ENCODE data around the gene STK33.

STK33 gene

DNA sequence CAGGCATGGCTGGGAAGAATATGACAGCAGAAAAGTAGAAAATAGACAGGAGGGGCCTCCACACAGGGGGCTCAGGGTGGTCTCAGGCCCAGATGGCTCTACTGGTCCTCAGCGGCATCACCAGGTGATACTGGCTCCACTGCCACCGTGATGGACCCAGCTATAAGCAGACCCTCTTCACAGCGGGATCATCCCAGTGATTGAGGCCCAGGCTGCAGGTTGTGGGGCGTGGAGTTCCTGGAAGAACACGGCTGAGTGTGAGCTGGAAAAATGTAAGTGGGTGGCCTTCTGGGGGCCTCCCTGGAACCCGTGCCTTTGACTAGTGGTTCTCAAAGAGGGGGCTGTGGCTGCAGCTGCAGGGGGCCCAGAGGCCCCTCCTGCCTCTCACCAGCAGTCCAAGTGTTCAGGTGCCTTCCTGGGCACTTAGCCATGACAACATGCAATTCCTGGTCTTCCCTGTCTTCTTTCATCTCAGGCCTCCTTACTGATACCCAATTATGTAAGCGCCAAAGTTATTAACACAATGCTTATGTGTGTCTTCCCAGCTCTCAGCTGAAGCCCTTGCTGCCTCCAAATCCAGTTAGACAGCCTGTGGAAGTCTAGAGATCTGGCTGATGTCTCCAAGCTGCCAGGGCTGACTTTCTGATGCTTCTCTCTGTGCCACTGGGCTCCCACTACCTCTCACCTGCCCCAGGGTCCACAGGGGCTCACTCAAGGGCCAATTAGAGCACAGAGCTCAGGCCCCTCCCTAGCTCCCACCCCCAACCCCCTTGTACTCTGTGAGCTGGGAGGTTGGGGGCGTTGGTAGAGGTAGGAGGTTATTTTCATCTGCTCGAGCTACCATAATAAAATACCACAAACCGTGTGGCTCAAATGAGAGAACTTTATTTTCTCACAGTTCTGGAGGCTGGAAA is 220.3 kb downstream of the STK33 start:
- DNase-seq (ENCODE audit: low spot score): no peak

- no peak for DNase-seq (ENCODE audit: low spot score)
These were observed 221.2 kb downstream of the STK33 start for GRCh38 chr11:8372641-8373381.

DNA sequence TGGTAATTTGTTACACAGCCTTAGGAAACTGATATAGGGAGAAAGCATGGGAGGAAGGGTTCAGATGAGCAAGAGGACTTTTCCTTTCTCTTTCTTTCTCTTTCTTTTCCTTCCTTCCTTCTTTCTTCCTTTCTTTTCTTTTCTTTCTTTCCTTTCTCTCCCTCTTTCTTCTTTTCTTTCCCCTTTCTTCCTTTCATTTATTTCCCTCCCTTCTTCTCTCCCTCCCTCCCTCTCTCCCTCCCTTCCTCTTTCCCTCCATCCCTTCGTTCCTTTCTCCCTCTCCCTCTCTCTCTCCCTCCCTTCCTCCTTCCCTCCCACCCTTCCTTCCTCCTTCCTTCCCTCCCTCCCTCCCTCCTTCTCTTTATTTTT is 222.5 kb downstream of the STK33 start:
- DNase-seq (ENCODE audit: low spot score): no peak

- DNase-seq (ENCODE audit: low spot score): no peak
These were observed 223.1 kb downstream of the STK33 start for GRCh38 chr11:8370812-8371515.

DNA sequence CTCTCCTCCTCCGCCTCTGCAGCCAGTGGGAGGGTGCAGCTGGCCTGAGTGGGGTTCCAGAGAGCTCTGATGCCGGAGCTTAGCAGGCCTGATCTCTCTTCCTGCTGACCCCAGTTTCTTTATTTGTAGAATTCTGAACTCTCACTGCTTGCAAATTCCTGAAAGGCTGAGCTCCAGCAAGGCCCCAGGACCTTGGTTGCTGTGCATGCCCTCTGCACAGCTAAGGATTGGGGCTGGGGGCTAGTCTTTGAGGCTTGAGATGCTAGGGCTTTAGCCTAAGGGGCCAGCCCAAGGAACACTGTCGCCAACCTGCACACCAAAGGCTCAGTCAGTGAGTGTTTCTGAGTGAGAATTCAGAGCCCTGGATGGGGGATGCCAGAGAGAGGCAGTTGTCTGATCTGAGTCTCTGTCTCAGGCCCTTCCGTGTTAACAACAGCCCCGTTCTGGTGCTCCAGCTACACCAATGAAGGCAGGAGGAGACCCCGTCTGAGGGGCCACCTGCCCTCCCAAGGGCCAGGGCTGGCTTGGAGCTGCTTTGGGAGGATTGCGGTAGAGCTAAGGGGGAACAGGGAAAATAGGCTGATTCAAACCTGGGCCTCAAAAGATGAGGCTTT is 224.3 kb downstream of the STK33 start:
- DNase-seq (ENCODE audit: low spot score): no peak

DNA sequence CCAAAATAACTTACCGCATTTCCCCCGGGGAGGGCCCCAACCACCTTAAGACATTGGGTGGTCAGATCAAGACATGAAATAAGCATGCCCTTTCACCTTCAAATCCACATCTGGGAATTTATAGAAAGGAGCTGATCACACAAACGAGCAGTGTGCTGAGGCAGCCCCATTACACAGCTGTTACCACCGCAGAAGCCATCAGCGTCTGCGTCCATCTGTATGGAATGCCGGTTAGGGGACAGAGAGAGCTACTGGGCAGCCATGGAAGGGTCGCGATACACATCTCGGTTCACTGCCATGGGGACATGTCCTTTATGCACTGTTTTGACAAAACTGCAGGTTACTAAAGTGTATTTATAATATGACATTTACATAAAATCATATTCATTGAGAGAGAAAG is 225.3 kb downstream of the STK33 start:
- no peak for DNase-seq (ENCODE audit: low spot score)

- DNase-seq (ENCODE audit: low spot score): no peak
These were observed 225.8 kb downstream of the STK33 start for GRCh38 chr11:8368194-8368593.

- no peak for DNase-seq (ENCODE audit: low spot score)
These were observed 227.7 kb downstream of the STK33 start for GRCh38 chr11:8366316-8366715.

DNA sequence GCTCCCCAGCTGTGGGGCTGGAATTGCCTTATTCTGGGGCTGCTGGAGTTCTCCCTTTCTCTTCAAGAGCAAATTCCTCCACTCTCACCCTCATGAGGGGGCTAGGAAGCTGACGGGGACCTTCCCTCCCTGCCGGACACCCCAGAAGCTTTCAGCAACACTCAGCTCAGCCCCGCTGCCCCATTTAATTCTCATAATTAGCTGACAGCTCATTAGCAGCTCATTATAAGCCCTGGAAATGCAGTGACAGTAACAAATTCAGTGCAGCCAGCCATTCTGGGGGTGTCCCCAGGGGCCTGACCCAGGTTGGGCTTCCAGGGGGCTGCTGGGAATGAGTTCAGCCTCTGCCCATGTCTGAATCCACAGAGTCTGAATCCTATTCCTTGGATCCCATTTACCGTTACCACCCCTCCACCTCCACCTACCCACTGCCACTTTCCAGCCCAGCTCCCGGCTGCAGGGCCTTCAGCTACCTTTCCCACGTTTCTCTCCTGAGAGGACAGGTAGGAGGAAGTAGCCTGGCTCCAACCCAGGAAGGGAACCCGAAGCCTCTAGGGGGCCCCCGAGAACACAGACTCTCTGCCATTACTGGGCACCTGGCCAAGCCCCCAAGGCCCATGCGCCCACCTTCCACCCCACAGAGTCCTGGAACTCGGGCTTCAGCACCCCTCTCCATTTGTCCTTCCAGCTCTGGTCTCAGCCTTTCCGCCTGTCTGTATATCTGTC is 228.6 kb downstream of the STK33 start:
- DNase-seq (ENCODE audit: low spot score): no peak

DNA sequence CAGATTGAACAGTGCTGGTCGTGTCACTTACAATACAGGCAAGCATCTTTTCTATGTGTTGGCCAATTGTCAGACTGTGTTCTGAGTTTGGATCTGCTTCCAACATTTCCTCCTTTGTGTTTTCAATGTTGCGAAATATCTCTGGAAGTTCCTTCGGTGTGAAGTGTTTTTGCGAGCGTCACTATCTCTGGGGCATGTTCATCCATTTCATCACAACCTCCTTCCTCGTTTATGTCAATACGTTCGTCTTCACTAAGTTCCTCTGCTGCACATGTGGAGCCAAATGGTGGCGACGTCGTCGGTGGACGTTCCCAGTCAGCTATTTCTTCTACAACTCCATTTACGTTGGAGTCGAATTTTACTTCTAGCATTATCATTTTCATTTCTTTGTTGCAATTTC is 230.1 kb downstream of the STK33 start:
- DNase-seq (ENCODE audit: low spot score): no peak

DNA sequence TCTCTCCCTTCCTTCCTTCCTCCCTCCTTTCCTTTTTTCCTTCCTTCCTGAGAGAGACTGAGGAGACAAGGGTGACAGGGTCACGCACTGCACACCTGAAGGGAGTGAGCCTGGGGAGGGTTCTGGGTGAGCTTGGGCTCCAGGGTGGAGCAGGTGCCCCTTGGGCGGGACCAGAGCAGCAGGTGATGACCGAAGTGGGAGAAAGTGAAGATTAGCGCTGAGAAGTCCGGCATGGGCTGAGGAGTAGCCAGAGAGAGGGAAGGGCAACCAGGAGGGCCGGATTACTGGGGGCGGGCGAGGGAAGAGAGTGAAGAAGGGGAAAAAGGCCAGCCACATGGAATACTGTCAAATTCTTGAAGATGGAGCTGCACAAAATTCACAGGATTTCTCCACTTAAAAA is 231.1 kb downstream of the STK33 start:
- DNase-seq (ENCODE audit: low spot score): no peak

DNA sequence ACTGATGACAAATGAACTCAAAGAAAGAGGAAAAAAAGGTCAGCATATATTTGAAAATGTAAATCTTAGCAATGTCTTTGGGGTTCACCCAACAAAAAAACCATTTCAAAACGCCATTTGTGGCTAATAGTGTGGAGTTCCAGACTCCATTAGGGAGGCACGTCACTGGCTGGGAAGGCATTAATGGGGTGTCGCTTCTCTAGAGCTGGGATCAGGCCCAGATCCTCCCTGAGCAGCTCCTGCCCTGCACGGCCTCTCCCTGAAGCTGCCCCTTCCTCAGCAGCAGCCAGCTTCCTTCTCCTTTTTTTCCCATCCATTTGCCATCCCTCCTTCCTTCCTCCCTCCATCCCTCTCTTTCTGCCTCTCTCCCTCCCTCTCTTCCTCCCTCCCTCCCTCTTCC is 231.5 kb downstream of the STK33 start:
- no peak for DNase-seq (ENCODE audit: low spot score)

DNA sequence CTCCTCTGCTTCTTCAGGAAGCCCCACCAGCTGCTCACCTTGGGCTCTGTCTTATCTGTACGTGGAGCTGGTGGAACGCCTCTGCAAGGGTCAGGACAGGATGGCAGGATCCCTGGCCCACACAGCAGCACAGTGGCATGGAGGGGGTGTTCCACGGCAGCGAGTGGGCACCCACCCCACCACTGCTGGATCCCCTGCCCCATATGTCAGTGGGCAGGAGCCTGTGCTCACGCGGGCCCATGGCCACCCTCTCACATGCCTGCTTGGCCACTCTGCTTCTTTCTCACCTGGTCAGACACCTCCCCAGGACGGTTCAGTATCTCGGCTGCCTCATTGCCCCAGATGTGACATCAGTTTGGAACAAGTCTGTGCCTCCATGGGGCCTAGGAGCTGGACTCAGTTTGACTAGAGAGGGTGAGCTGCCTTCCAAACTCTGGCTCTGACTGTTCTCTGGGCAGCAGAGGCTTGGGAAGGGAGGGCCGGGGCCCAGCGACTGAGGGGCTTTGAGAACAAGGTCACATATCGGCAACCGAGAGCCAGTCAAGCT is 232.3 kb downstream of the STK33 start:
- no peak for DNase-seq (ENCODE audit: low spot score)

- DNase-seq (ENCODE audit: low spot score): no peak
These were observed 232.8 kb downstream of the STK33 start for GRCh38 chr11:8361206-8361605.

DNA sequence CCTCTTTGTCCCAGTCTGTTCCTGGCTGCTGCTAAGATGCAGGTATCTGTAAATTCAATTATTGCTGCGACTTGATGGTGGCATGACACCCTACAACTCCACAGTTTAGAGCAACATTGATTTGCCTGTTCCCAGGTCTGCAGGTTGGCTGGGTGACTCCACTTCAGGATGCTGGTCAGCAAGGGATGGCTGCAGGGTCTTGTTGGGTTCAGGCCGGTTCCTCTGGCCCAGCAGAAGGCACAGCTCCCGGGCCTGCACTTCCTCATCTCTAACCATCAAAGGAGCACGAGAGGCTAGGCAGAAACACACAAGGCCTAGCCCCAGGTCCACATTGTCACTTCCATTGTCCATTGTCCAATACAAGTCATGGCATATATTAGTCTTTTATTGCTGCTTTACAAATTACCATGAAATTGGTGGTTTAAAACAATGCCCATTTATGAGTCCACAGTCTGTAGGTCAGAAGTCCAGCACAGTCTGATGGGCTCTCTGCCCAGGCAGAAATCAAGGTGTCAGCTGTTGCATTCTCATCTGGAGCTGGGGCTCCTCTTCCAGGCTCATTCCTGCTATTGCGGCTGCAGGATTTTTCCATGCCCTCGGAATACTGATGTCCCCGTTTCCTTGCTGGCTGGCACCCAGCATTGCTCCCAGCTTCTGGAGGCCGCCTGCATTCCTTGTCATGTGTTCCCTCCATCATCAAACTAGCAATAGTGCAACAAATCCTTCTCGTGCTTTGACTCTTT is 233.8 kb downstream of the STK33 start:
- no peak for DNase-seq (ENCODE audit: low spot score)

GRCh38 chr11:8359521-8359920 is 234.5 kb downstream of the STK33 start:
- no peak for DNase-seq (ENCODE audit: low spot score)

DNA sequence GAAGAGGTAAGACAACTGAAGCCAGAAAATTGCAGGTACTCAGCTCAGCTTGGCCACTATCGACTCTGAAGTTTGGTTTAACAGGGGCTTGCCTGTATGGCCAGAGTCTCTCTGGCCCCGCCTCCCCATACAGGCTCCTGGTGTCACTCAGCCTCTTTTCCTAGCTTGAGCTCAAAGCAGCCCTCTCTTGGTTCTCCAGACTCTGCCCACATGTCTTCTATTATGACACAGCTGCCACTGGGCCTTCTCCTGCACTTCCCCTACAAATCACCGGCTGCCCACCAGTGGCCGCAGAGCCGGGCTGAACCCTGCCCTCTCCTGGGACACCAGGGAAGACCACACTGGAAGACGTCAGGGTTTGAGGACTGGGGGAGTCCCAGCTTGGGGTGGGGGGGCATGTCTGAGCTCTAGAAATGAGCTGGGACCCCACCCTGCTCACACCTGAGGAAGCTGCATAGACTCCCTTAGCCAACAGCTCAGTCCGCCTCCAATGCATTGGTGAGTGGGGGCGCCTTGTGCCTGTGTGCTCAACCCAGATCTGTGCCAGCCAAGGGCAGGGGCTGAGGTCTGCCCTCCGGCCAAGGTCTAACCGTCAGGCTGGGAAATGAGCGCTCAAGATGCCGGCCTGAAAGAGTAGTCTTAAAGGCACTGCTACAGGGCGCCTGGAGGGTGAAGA is 236.0 kb downstream of the STK33 start:
- no peak for DNase-seq (ENCODE audit: low spot score)

DNA sequence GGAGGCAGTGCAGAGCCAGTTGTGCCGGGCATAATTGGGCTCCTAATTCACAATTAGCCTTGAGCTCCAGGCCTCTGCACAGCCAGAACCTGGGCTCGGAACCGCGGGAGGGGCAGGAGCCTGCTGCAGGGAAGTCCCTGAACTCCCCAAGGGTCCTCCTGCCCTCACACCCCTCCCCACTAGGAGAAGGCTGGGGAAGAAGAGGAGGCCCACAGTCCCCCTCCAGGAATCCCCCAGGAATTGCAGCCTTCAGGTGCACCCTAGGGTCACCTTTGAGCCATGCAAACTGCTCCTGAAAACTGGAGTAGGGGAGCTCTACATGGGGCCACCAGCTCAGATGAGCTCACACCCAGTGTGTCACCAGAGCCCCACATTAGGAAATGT is 236.5 kb downstream of the STK33 start:
- DNase-seq (ENCODE audit: low spot score): no peak

DNA sequence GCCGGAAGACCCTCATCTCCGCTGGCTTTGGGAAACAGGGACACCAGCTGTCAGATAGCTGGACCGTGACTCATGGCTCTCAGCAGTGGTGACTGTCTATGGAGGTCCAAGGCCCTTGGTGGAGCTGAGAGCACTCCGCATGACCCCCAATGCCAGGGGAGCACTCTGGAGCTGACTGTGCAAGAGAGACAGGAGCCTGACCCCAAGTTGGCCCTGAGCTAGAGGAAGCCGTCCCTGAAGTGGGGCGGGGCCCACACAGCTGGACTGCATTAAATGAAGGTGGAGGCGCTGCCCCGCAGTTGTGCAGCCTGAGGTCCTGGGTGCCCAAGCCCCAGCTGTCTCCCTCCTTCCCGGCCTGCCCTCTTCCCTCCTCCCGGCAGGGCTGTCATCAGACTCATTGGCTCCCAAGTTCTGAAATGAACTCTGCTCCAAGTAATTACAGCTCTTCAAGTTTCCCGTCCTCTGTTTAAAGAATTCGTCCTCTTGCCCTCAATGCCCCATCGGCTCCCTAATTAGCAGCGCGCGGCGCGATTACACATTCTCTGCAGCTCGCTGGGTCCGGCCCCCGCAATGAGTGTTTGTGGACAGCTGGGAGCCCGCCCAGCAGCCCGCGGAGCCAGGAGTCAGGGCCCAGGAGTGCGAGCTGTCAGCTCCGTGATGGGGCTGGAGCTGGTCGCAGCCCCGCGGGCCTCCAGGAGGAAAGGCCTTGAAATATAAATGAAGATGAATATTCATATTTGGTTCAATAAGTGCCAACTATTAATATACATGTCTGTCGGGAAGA is 237.1 kb downstream of the STK33 start:
- DNase-seq (ENCODE audit: low spot score): no peak

Data from SW480 (cell line).